HG02763 (cell line): Measurements from ENCODE around the gene CDH23.
A peak's percentile ranks its signal among the peaks of the same experiment; 100 is the strongest.

Experiments
- ATAC-seq: cut with Tn5 transposase; IDR thresholded peaks from one replicate; pipeline ENCODE4 v1.9.1; 2021; ENCODE audit warnings: mild to moderate bottlenecking, moderate library complexity; ENCODE audit not compliant: unreplicated experiment

The CDH23 gene

GRCh38 chr10:71369602-71370001 lies 27.1 kb upstream of the CDH23 start:
- ATAC-seq: no peak

- ATAC-seq: no peak
These were observed 26.7 kb upstream of the CDH23 start for GRCh38 chr10:71370031-71370430.

- ATAC-seq: no peak
These were observed 25.0 kb upstream of the CDH23 start for GRCh38 chr10:71371750-71372166.

- ATAC-seq: peak; percentile 52
These were observed 23.7 kb upstream of the CDH23 start for GRCh38 chr10:71372882-71373495.

GRCh38 chr10:71374481-71375233 lies 22.1 kb upstream of the CDH23 start:
- no peak for ATAC-seq

DNA sequence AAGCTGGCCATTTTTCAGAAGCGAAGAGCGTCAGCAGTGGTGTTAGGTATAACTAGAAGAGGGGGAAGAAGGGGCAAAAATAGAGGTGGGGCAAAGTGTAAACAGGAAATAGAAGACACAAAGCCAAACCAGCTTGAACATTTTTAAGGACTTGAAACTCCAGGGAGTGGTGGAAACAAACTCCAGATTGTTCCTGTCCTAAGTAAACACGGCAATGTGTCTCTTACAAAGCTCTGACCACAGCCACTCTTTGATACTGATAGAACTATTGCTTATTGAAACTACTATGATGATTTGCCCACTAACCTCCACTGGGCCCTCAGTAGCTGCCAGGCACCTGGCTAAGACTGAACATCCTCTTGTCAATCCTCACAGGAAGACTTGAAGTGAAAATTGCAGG lies 20.8 kb upstream of the CDH23 start:
- ATAC-seq: no peak

DNA sequence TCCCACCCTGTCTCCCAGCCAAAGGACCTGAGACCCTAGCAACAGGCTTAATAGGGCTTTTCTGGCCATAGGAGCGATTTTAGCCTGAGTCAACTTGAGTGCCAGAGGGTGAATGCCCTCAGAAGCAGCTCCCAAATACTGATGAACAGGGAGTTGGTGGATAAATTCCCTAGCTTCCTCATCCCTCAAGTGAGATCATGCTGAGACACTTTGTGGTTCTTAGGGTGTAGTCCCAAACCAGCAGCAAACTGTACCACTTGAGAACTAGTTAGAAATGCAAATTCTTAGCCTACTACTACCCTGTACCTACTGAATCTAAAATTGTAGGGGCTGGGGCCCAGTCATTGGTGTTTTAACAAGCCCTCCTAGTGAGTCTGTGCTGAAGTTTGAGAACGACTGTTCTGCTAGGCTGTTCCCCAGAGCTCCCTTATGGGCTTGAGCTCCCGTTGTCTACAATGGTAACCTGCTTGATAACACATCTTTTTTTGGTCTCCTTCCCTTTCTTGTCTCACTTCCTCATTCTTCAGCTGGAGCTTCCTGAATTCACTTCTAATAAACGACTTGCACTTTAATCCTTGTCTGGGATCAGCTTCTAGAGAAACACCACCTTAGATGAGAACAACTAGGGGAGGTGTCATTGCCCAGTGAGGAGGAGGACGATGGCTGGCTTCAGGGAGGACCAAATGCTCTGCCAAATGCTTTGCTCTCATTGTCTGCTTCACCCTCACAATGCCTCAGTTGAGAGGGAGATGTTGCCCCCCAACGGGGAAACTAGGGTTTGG lies 18.2 kb upstream of the CDH23 start:
- no peak for ATAC-seq

DNA sequence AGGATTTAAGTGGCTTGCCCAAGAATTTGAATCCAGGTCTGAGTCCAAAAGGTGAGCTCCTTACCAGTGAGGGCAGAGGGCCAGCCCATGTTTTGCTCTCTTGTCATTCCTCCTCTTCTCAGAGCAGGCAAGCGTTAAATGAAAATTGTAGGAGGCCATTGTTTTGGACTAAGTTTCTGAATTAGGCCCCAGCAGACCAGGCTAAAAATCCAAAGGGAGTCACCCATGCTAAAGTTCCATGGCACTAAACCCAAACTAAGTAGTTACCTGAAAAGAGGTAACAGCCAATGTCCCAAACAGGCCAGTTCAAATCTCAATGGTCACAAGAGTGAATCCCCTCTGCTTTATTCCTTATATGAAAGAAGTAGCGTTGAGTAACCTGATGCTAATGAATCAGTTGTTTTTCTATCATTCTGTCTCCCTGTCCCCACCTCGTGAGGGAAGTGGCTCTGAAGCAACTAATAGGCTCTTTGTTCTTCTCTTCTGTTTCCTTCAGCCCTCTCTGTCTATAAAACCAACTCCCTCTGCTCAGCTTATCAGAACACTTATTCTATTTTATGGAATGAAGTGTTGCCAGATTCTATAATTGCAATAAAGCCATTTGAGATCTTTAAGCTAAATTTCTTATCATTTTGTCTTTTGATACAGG lies 17.5 kb upstream of the CDH23 start:
- no peak for ATAC-seq

DNA sequence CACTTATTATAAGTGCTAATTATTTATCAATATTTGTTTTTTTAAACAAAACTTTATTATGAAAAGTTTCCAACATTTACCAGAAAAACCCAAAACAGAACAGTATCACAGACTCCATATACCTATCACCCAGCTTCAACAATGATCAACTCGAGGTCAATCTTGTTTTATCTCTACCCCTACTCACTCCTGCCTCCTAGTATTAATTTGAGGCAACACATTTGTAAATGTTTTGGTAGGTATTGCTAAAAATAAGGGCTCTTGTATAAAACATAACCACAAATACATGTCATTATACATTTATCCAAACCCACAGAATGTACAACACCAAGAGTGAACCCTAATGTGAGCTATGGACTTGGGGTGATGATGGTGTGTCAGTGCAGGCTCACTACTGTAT lies 15.9 kb upstream of the CDH23 start:
- ATAC-seq: no peak

DNA sequence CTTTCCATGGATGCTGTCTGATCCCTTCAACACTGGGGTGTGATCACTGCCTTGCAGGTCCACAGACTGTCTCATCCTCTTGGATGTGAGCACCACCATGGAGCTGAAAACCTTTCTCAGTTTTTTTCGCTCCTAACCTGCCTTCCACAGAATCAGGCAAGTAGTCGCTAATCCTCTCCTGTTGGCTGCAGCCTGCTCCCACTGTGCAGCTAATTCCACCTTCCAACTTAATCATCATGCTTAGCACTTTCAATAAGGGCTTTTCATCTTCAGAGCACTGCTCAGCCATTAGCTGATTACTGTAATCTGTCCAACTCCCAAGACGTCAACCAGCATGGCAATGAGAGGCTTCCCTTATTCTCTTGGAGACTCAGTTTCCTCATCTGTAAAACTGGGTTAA lies 15.1 kb upstream of the CDH23 start:
- no peak for ATAC-seq

GRCh38 chr10:71382028-71382427 lies 14.7 kb upstream of the CDH23 start:
- no peak for ATAC-seq

- ATAC-seq: no peak
These were observed 14.0 kb upstream of the CDH23 start for GRCh38 chr10:71382757-71383156.

DNA sequence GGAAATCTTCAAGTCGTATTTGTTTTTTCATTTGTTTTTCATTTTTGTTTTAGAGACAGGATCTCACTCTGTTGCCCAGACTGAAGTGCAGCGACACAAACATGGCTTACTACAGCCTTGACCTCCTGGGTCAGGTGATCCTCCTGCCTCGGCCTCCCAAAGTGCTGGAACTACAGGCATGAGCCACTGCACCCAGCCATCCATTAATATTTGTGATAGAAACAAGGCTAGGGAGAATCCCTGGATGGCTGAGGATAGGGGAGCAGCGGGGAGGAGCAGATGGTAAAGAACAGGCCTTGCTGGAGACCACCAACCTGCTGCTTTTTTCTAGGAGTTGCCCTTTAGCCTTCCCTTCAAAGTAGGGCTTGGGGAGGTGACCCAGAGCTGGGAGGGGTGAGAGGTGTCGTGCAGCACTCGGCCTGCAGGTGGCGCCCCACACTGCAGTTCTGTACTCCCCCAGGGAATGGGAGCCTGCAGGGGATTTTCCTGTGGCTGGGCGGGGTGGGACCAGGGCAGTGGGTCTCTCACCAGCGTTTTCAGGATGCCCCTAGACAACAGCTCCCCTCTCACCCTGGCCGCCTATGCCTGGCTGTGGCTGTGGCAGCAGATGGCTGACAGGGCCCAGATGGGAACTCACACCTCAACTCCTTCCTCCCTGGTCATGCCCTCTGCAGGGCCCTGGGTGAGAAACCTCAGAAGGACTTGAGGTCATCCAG lies 12.6 kb upstream of the CDH23 start:
- ATAC-seq: no peak

DNA sequence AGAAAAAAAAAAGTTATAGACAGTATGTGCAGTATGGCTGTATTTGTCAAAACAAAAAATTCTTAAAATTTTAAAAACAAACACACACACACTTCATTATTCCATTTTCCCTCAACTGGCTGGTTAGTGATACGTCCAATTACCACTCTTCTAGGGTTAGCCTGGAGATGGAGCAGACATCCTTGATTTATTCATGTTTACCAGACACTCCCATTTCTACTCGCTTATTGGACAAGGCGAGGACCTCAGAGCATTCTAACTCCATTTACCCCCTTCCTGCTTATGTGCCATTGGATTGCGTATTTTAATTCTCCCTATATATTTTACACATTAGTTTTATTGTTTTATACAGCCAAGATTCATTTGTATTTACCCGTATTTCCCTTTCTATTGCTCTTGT lies 8.5 kb upstream of the CDH23 start:
- ATAC-seq: no peak

GRCh38 chr10:71388583-71389310 lies 8.0 kb upstream of the CDH23 start:
- no peak for ATAC-seq

GRCh38 chr10:71389768-71390460 lies 6.8 kb upstream of the CDH23 start:
- no peak for ATAC-seq

GRCh38 chr10:71390461-71390835 lies 6.3 kb upstream of the CDH23 start:
- no peak for ATAC-seq

GRCh38 chr10:71390921-71391690 lies 5.6 kb upstream of the CDH23 start:
- ATAC-seq: no peak

- ATAC-seq: no peak
These were observed 5.0 kb upstream of the CDH23 start for GRCh38 chr10:71391701-71392100.
